Stomach (tissue), 9 donors: ENCODE data around the gene CERS6. TPM values are rescaled to one million over a fixed set of nuclear protein-coding genes. Genes with fewer than 3 reads are reported as not detected.

ENCODE experiments used
- DNase-seq, 2 donors: peaks; one replicate each; pipeline versions ENCODE4 v3.0.0 to v3.0.0-alpha.2; 2013 to 2019
- H3K27ac ChIP-seq, 5 donors: fragments of 200-600 bp in 4 of 5; sonication (generic) in 4 of 5; one replicate each; pipeline ENCODE4 v1.5.1; 2013 to 2019; ENCODE audit warnings: mild to moderate bottlenecking in 1 of 5, moderate library complexity in 1 of 5
- H3K27me3 ChIP-seq, 3 donors: fragments of 200-600 bp; sonication (generic); one replicate each; pipeline ENCODE4 v1.5.1; 2017 to 2019; ENCODE audit warnings: mixed run types in 1 of 3
- H3K36me3 ChIP-seq, 4 donors: fragments of 200-600 bp; sonication (generic); 1 replicate in 3 of 4; 2 replicates in 1 of 4; pipeline ENCODE4 v1.5.1; 2016 to 2019
- H3K4me1 ChIP-seq, 4 donors: fragments of 200-600 bp; sonication (generic); one replicate each; pipeline ENCODE4 v1.5.1; 2016 to 2019
- H3K4me3 ChIP-seq, 4 donors: fragments of 200-600 bp; sonication (generic) in 3 of 4; one replicate each; pipeline ENCODE4 v1.5.1; 2016 to 2019; ENCODE audit warnings: mild to moderate bottlenecking in 1 of 4
- H3K9me3 ChIP-seq, 4 donors: fragments of 200-600 bp; sonication (generic); one replicate each; pipeline ENCODE4 v1.5.1; 2016 to 2019
- EP300 ChIP-seq: sonication (generic); formaldehyde crosslinking; IDR thresholded peaks from one replicate; pipeline ENCODE4 v1.6.1; 2017; ENCODE audit warnings: antibody characterized with exemption
- POLR2A ChIP-seq, 4 donors: fragments of 450-650 bp; IDR thresholded peaks; one replicate each; pipeline ENCODE4 v1.6.1; 2016; ENCODE audit warnings: antibody characterized with exemption in 4 of 4, control low read depth in 2 of 4, mild to moderate bottlenecking in 1 of 4, moderate library complexity in 1 of 4
- POLR2AphosphoS5 ChIP-seq, 3 donors: sonication (generic); formaldehyde crosslinking; IDR thresholded peaks; one replicate each; pipeline ENCODE4 v1.6.1; 2016; ENCODE audit warnings: antibody characterized with exemption in 3 of 3
- WGBS, 5 donors: extraction: QIAGEN DNeasy Blood & Tissue Kit in 3 of 5; methylation state at CpG; one replicate each; pipeline versions ENCODE4 v1.1.5 to v1.1.7; 2013 to 2018; 5-methylcytosine and 5-hydroxymethylcytosine counted together
- intact Hi-C: fragments of 100-400 bp; cut with DNase I; formaldehyde crosslinking; loops from one replicate; pipeline ENCODE4 v1.15.1; 2023; ENCODE audit warnings: low total_unique reads
- polyA plus RNA-seq, 3 donors: library from polyadenylated mRNA; stranded (reverse); fragments of 200-250 nt; gene quantifications; one replicate each; pipeline ENCODE4 v1.2.3, GENCODE V29; 2013
- total RNA-seq, 5 donors: library from RNA; depleted of rRNA; stranded (reverse); fragments of >200 nt; gene quantifications; one replicate each; pipeline versions ENCODE4 v1.1.0 to v1.2.3, GENCODE V29; 2014 to 2016
- TF ChIP-seq, protein P1 (sequence below), 7 experiments: fragments of 450-650 bp in 4 of 7; fragments of 200-600 bp in 3 of 7; sonication (generic) in 3 of 7; IDR thresholded peaks; one replicate each; pipeline ENCODE4 v1.5.1; 2016 to 2019; ENCODE audit warnings: antibody characterized with exemption in 7 of 7, control low read depth in 2 of 7, mild to moderate bottlenecking in 1 of 7
- donor health status: healthy with polysubstance abuse.
- donor health status: Bipolar disorder and iron deficiency.
- donor health status: healthy.

CERS6 gene
- total and polyA plus RNA-seq, 8 donors = 4.0 to 102 (median 53.2) TPM

DNA sequence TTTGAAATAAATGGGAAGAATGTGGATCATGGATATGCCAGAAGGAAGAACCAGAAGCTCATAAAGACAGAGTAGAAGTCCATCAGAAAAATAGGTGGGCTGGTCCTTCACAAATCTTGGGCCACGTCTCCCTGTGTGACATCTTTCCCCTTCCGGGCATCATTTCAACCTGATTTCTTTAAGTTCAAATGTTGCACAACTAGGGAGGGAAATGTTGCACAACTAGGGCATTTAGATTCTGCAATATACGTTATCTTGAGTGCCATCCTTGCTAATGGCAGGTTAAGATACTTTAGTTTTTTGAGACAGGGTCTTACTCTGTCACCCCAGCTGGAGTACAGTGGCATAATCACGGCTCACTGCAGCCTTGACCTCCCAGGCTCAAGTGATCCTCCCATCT is 129.6 kb downstream of the CERS6 start:
- Histone ChIP-seq H3K36me3 (no peaks in the 10 kb centered on the region), H3K27me3 (no peaks in the 10 kb centered on the region), H3K27ac (no peak overlapping the region), H3K4me1 (peaks cover 13 to 49% (median 32%) of the 10 kb centered on the region in 4 donors), H3K4me3 (no peak overlapping the region), H3K9me3 (no peaks in the 10 kb centered on the region)
- DNase-seq = no peak
- intact Hi-C loops = no loop called here
- TF ChIP-seq EP300 (no peak), POLR2AphosphoS5 (IDR thresholded peaks at IDR 0.05) (no peak), POLR2A (IDR thresholded peaks at IDR 0.05) (no peak)
- TF ChIP-seq, protein P1, sequence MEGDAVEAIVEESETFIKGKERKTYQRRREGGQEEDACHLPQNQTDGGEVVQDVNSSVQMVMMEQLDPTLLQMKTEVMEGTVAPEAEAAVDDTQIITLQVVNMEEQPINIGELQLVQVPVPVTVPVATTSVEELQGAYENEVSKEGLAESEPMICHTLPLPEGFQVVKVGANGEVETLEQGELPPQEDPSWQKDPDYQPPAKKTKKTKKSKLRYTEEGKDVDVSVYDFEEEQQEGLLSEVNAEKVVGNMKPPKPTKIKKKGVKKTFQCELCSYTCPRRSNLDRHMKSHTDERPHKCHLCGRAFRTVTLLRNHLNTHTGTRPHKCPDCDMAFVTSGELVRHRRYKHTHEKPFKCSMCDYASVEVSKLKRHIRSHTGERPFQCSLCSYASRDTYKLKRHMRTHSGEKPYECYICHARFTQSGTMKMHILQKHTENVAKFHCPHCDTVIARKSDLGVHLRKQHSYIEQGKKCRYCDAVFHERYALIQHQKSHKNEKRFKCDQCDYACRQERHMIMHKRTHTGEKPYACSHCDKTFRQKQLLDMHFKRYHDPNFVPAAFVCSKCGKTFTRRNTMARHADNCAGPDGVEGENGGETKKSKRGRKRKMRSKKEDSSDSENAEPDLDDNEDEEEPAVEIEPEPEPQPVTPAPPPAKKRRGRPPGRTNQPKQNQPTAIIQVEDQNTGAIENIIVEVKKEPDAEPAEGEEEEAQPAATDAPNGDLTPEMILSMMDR (IDR thresholded peaks at IDR 0.05) = no peak
- WGBS, 5 donors = 87 to 98% (median 93%) methylated on average over 4 of the region's 4 CpGs

GRCh38 chr2:168587307-168587706 is 131.2 kb downstream of the CERS6 start:
- intact Hi-C loops = no loop called here
- TF ChIP-seq EP300 (no peak), POLR2AphosphoS5 (IDR thresholded peaks at IDR 0.05) (peak in 1 of 3 donors; percentile 43)
- WGBS, 5 donors = 57 to 74% (median 64%) methylated on average over 2 of the region's 2 CpGs
- H3K9me3 ChIP-seq = no peaks in the 10 kb centered on the region
- no peaks in the 10 kb centered on the region for H3K36me3 ChIP-seq
- peaks cover 16 to 54% (median 34%) of the 10 kb centered on the region in 4 donors for H3K4me1 ChIP-seq
- no peak overlapping the region for H3K4me3 ChIP-seq
- peak overlapping the region in 1 of 5 donors; percentile 18 for H3K27ac ChIP-seq
- no peaks in the 10 kb centered on the region for H3K27me3 ChIP-seq
- DNase-seq = no peak

DNA sequence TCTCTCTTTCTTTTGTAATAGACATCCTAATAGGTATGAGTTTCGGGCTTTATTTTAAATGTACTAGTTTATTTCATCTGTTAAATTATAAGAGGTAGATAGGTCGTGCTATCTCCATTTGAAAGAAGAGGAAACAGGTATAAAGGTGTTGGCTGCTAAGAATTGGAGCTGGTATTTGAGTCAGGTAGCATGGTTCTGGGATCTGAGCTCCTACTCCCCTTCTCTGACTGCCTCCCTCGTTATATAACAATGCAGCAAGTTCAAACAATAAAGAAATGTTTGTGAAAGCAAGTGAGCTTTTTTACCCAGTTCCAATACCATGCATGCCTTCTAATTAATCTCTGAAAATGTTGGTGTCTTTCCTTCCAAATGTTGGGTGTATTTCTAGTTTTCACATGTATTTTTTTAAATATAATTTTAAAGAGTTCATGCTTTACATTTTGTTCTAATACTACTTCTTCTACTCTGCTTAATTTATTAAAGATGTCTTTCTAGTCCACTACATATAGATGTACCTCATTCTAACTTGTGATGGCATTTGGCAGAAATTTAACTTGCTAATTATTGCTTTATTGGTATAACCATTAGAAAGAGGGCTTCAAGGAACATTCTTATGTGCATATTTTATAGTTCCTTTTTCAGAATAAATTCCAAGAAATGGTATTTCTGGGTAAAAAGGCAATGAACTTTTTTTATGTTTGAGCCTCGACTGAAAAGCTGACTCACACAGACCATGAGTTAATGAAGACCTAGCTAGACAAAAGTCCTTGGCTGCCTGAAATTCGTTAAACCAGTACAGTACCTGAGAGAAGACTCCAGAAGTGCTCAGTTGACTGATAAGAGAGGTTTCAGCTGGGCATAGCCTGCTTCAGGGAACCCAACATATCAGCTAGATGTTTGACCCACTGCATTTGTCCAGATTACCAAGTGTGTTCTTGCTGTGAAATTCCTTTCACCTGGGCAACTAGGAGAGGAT is 133.5 kb downstream of the CERS6 start:
- H3K9me3 ChIP-seq = no peaks in the 10 kb centered on the region
- no peak overlapping the region for H3K4me3 ChIP-seq
- H3K4me1 ChIP-seq = peaks cover 0 to 38% (median 22%) of the 10 kb centered on the region in 4 donors
- TF ChIP-seq EP300 = no peak
- TF ChIP-seq, protein P1 (IDR thresholded peaks at IDR 0.05) = no peak
- no peak for TF ChIP-seq POLR2A (IDR thresholded peaks at IDR 0.05)
- TF ChIP-seq POLR2AphosphoS5 (IDR thresholded peaks at IDR 0.05) = no peak
- H3K27me3 ChIP-seq = no peaks in the 10 kb centered on the region
- H3K36me3 ChIP-seq = no peaks in the 10 kb centered on the region
- no peak for DNase-seq
- 53 to 61% (median 57%) methylated on average over 5 of the region's 5 CpGs for WGBS, 5 donors
- H3K27ac ChIP-seq = no peak overlapping the region
- intact Hi-C loops = no loop called here

- DNase-seq = no peak
- H3K27me3 ChIP-seq = no peaks in the 10 kb centered on the region
- intact Hi-C loops = no loop called here
- TF ChIP-seq POLR2A (IDR thresholded peaks at IDR 0.05) (no peak), EP300 (no peak), POLR2AphosphoS5 (IDR thresholded peaks at IDR 0.05) (no peak)
- TF ChIP-seq, protein P1 (IDR thresholded peaks at IDR 0.05) = no peak
- H3K9me3 ChIP-seq = no peaks in the 10 kb centered on the region
- WGBS, 5 donors = 77 to 94% (median 88%) methylated on average over 3 of the region's 3 CpGs
- H3K27ac ChIP-seq = no peak overlapping the region
- H3K4me3 ChIP-seq = no peak overlapping the region
- no peaks in the 10 kb centered on the region for H3K36me3 ChIP-seq
- peaks cover 0 to 40% (median 22%) of the 10 kb centered on the region in 4 donors for H3K4me1 ChIP-seq
Measured at GRCh38 chr2:168592181-168592831, 136.2 kb downstream of the CERS6 start.
